ENCODE measurements around the gene SKAP1.

SKAP1 gene

DNA sequence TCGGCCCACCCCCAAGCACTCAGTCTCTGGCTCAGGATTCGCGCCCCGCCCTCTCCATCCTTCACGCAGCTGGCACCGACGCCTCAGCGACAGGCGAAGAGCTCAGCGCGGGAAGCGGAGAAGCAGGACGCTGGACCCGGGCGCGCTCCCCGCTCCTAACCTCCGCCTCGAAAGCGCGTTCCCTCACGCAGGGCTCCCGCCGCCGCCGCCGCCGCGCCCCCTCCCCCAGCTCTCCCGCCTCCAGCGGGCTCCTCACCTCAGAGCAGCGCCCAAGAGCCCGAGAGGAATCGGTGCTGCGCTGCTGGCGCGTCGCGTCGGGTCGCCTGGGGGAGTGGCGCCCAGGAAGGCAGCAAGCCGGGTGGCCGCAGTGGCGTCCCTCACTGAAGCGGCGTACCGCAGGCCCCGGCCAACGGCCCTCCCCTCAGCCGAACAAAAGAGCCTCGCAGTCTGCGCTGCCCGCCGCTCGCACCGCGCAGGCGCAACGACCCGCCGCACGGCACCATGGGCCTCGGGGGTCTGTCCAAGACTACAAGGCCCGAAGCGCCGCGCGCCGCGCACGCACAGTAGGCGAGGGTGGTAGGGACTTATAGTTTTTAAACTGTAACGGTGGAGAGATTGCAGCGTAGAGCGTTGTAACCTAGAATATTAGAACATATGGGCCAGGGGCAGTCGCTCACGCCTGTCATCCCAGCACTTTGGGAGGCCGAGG, 328.8 kb downstream of the SKAP1 start, which contains the start of gene CBX1:
CBX1 (minus strand) TSS at position 467 of the 709 bp plus-strand sequence. CDS start 24,474 bp downstream, outside the sequence.
- TF ChIP-seq TOX (CRISPR knock-in tag; IDR thresholded peaks at IDR 0.05; ENCODE audit: borderline replicate concordance): no peak
- TF ChIP-seq ZNF70 (CRISPR knock-in tag; IDR thresholded peaks at IDR 0.05): no peak
- TF ChIP-seq, protein P1, sequence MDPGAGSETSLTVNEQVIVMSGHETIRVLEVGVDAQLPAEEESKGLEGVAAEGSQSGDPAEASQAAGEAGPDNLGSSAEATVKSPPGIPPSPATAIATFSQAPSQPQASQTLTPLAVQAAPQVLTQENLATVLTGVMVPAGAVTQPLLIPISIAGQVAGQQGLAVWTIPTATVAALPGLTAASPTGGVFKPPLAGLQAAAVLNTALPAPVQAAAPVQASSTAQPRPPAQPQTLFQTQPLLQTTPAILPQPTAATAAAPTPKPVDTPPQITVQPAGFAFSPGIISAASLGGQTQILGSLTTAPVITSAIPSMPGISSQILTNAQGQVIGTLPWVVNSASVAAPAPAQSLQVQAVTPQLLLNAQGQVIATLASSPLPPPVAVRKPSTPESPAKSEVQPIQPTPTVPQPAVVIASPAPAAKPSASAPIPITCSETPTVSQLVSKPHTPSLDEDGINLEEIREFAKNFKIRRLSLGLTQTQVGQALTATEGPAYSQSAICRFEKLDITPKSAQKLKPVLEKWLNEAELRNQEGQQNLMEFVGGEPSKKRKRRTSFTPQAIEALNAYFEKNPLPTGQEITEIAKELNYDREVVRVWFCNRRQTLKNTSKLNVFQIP (CRISPR knock-in tag; IDR thresholded peaks at IDR 0.05; ENCODE audit: borderline replicate concordance, low read depth): 0 out of 2 replicates have a peak, but pooled peaks have one; percentile 34
- TF ChIP-seq TSHZ2 (CRISPR knock-in tag; IDR thresholded peaks at IDR 0.05): peak; percentile 85
- TF ChIP-seq ISL1 (CRISPR knock-in tag; IDR thresholded peaks at IDR 0.05): no peak
- TF ChIP-seq PPARA (CRISPR knock-in tag; IDR thresholded peaks at IDR 0.05; ENCODE audit: borderline replicate concordance): no peak
- 0 out of 2 replicates have a peak, but pooled peaks have one; percentile 43 for TF ChIP-seq CSDC2 (CRISPR knock-in tag; IDR thresholded peaks at IDR 0.05)
- 0 out of 2 replicates have a peak, but pooled peaks have one; percentile 68 for TF ChIP-seq GLIS3 (CRISPR knock-in tag; IDR thresholded peaks at IDR 0.05)
- TF ChIP-seq OSR1 (CRISPR knock-in tag; IDR thresholded peaks at IDR 0.05): no peak
- TF ChIP-seq ZFP3 (CRISPR knock-in tag; IDR thresholded peaks at IDR 0.05): peak; percentile 77
- TF ChIP-seq ZNF565 (CRISPR knock-in tag; conservative IDR thresholded peaks at IDR 0.05; ENCODE audit: low read depth): no peak
- TF ChIP-seq ZNF8 (CRISPR knock-in tag; IDR thresholded peaks at IDR 0.05): peak; percentile 100
- TF ChIP-seq CSRNP3 (CRISPR knock-in tag; IDR thresholded peaks at IDR 0.05): no peak
- peak; percentile 98 for ATAC-seq

DNA sequence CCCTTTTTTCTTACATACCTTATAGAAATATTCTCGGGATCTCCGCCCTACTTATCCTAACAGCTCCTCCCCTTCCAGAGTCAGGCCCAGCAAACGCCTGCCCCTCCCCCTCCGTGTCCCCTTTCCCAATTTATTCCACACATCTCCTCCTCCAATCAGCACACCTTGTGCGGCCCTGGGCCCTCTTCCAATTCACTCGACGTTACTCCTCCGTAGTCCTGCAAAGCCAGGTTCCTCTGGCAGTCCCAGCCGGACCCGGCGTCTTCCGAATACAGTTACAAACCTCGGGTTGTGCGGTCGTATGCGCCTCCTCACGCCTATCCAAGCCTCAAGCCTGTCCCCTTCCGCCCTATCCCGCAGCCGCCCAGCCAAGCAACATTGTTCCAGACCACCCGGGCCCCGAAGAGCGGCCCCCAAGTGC, 329.4 kb downstream of the SKAP1 start:
- TF ChIP-seq ISL1 (CRISPR knock-in tag; IDR thresholded peaks at IDR 0.05) (no peak), ARNTL (CRISPR knock-in tag; IDR thresholded peaks at IDR 0.05; ENCODE audit: borderline replicate concordance, low read depth) (no peak), ZNF8 (CRISPR knock-in tag; IDR thresholded peaks at IDR 0.05) (no peak), OSR1 (CRISPR knock-in tag; IDR thresholded peaks at IDR 0.05) (no peak), GLIS3 (CRISPR knock-in tag; IDR thresholded peaks at IDR 0.05) (no peak), ZNF70 (CRISPR knock-in tag; IDR thresholded peaks at IDR 0.05) (no peak), TOX (CRISPR knock-in tag; IDR thresholded peaks at IDR 0.05; ENCODE audit: borderline replicate concordance) (no peak), PPARA (CRISPR knock-in tag; IDR thresholded peaks at IDR 0.05; ENCODE audit: borderline replicate concordance) (no peak), ZNF565 (CRISPR knock-in tag; conservative IDR thresholded peaks at IDR 0.05; ENCODE audit: low read depth) (no peak), TSHZ2 (CRISPR knock-in tag; IDR thresholded peaks at IDR 0.05) (no peak), CSRNP3 (CRISPR knock-in tag; IDR thresholded peaks at IDR 0.05) (no peak), TCF4 (CRISPR knock-in tag; IDR thresholded peaks at IDR 0.05; ENCODE audit: borderline replicate concordance) (no peak)

DNA sequence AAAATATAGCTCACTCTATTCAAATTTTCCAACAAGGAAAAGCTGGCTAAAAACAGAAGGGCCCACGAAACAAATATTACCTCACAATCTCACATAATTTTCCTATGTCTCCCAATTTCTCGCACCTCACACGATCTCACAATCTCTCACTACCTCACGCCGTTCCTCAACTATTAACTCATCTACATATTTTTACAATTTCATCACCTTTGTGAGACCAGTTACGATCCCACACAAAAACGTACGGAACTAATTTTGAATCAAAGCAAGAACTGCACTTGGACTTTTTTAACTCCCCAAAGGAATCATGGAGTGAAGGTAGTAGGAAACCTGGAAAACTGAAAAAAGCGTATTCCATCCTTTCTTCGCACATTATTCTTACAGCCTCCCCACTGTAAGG, 329.9 kb downstream of the SKAP1 start:
- no peak for ATAC-seq
- TF ChIP-seq OSR1 (CRISPR knock-in tag; IDR thresholded peaks at IDR 0.05): no peak
- no peak for TF ChIP-seq CSDC2 (CRISPR knock-in tag; IDR thresholded peaks at IDR 0.05)
- TF ChIP-seq ISL1 (CRISPR knock-in tag; IDR thresholded peaks at IDR 0.05): no peak
- no peak for TF ChIP-seq CREB5 (CRISPR knock-in tag; IDR thresholded peaks at IDR 0.05; ENCODE audit: low read depth)
- no peak for TF ChIP-seq ZNF8 (CRISPR knock-in tag; IDR thresholded peaks at IDR 0.05)
- TF ChIP-seq ZFP3 (CRISPR knock-in tag; IDR thresholded peaks at IDR 0.05): no peak
- no peak for TF ChIP-seq ZFP30 (CRISPR knock-in tag; IDR thresholded peaks at IDR 0.05)

More for the DNA sequence above, 329.4 kb downstream of the SKAP1 start:
- peak; percentile 50 for ATAC-seq

Data from SK-N-SH treated with all-trans-retinoic acid at 6 μM for 48 hours (cell line).